Ascending aorta (tissue), 2 donors: ENCODE data around the gene SENP1. TPM values are rescaled to one million over a fixed set of nuclear protein-coding genes. Genes with fewer than 3 reads are reported as not detected.

Experiments
- DNase-seq, 2 donors: peaks; one replicate each; pipeline ENCODE4 v3.0.0-alpha.2; 2019; ENCODE audit warnings: low spot score in 2 of 2
- H3K27ac ChIP-seq, 2 donors: fragments of 200-600 bp; sonication (generic); one replicate each; pipeline ENCODE4 v1.5.1; 2016 to 2017; ENCODE audit warnings: mild to moderate bottlenecking in 1 of 2
- H3K27me3 ChIP-seq: fragments of 200-600 bp; sonication (generic); one replicate; pipeline ENCODE4 v1.5.1; 2017
- H3K36me3 ChIP-seq, 2 donors: fragments of 200-600 bp; sonication (generic); one replicate each; pipeline ENCODE4 v1.5.1; 2016
- H3K4me1 ChIP-seq, 2 donors: fragments of 200-600 bp; sonication (generic); one replicate each; pipeline ENCODE4 v1.5.1; 2016 to 2017; ENCODE audit warnings: mild to moderate bottlenecking in 1 of 2
- H3K4me3 ChIP-seq, 2 donors: fragments of 200-600 bp; sonication (generic); one replicate each; pipeline ENCODE4 v1.5.1; 2016 to 2017; ENCODE audit warnings: mild to moderate bottlenecking in 1 of 2
- H3K9me3 ChIP-seq, 2 donors: fragments of 200-600 bp; sonication (generic); one replicate each; pipeline ENCODE4 v1.5.1; 2016
- CTCF ChIP-seq, 3 experiments: fragments of 200-600 bp in 2 of 3; fragments of 450-650 bp in 1 of 3; sonication (generic) in 2 of 3; IDR thresholded peaks; one replicate each; pipeline ENCODE4 v1.5.1; 2016 to 2019; ENCODE audit warnings: antibody characterized with exemption in 3 of 3, mild to moderate bottlenecking in 1 of 3, moderate library complexity in 1 of 3
- intact Hi-C: fragments of 100-400 bp; cut with DNase I; formaldehyde crosslinking; loops from one replicate; pipeline ENCODE4 v1.15.1; 2023
- total RNA-seq: library from RNA; depleted of rRNA; stranded (reverse); fragments of >200 nt; gene quantifications from one replicate; pipeline ENCODE4 v1.1.0, GENCODE V29; 2016

Gene SENP1
- total RNA-seq, 1 donor from 2014 or later = 11.3 TPM

GRCh38 chr12:48016373-48017020 lies 89.4 kb downstream of the SENP1 start:
- intact Hi-C loops = no loop called here
- H3K27me3 ChIP-seq = no peaks in the 10 kb centered on the region
- no peaks in the 10 kb centered on the region for H3K4me1 ChIP-seq
- no peak overlapping the region for H3K4me3 ChIP-seq
- no peak for TF ChIP-seq CTCF (IDR thresholded peaks at IDR 0.05)
- H3K36me3 ChIP-seq = no peaks in the 10 kb centered on the region
- H3K27ac ChIP-seq = no peak overlapping the region
- H3K9me3 ChIP-seq = no peaks in the 10 kb centered on the region
- DNase-seq = no peak

DNA sequence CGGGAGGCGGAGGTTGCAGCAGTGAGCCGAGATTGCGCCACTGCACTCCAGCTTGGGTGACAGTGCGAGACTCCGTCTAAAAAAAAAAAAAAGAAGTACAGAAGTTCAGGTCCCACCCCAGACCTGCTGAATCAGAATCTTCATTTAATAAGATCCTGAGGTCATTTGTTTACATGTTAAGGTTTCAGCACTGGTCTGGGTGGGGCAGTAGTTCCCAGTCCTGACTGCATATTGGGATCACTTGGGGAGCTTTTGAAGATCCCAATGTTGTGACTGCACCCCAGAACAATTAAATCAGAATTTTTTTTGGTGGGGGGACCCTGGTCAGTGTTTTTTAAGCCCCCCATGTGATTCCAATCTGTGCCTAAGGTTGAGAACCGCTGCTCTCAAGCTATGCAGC lies 89.9 kb downstream of the SENP1 start:
- no peak for DNase-seq
- intact Hi-C loops = no loop called here
- no peak for TF ChIP-seq CTCF (IDR thresholded peaks at IDR 0.05)

GRCh38 chr12:48015129-48015528 lies 90.8 kb downstream of the SENP1 start:
- no peaks in the 10 kb centered on the region for H3K27me3 ChIP-seq
- no peak for DNase-seq
- H3K9me3 ChIP-seq = no peaks in the 10 kb centered on the region
- intact Hi-C loops = no loop called here
- H3K27ac ChIP-seq = no peak overlapping the region
- H3K36me3 ChIP-seq = no peaks in the 10 kb centered on the region
- no peak for TF ChIP-seq CTCF (IDR thresholded peaks at IDR 0.05)
- no peaks in the 10 kb centered on the region for H3K4me1 ChIP-seq
- H3K4me3 ChIP-seq = no peak overlapping the region

More for the DNA sequence above, 89.9 kb downstream of the SENP1 start:
- Histone ChIP-seq H3K36me3 (no peaks in the 10 kb centered on the region), H3K4me3 (no peak overlapping the region), H3K27ac (no peak overlapping the region), H3K4me1 (no peaks in the 10 kb centered on the region), H3K27me3 (no peaks in the 10 kb centered on the region), H3K9me3 (no peaks in the 10 kb centered on the region)

- Histone ChIP-seq H3K27me3 (no peaks in the 10 kb centered on the region), H3K36me3 (no peaks in the 10 kb centered on the region), H3K4me3 (no peak overlapping the region), H3K9me3 (no peaks in the 10 kb centered on the region), H3K4me1 (no peaks in the 10 kb centered on the region), H3K27ac (no peak overlapping the region)
- TF ChIP-seq CTCF (IDR thresholded peaks at IDR 0.05) = no peak
- no peak for DNase-seq
- intact Hi-C loops = no loop called here
Observed at GRCh38 chr12:48013287-48013686, 92.6 kb downstream of the SENP1 start.

- TF ChIP-seq CTCF (IDR thresholded peaks at IDR 0.05) = no peak
- intact Hi-C loops = no loop called here
- no peaks in the 10 kb centered on the region for H3K27me3 ChIP-seq
- H3K4me1 ChIP-seq = no peaks in the 10 kb centered on the region
- no peak overlapping the region for H3K4me3 ChIP-seq
- no peaks in the 10 kb centered on the region for H3K36me3 ChIP-seq
- H3K9me3 ChIP-seq = no peaks in the 10 kb centered on the region
- no peak for DNase-seq
- no peak overlapping the region for H3K27ac ChIP-seq
Observed at GRCh38 chr12:48012070-48012469, 93.8 kb downstream of the SENP1 start.
